ENCODE data around the gene SPCS1. TPM values are rescaled to one million over a fixed set of nuclear protein-coding genes. Genes with fewer than 3 reads are reported as not detected.
A peak's percentile ranks its signal among the peaks of the same experiment; 100 is the strongest.
"Not testable (repeated sequence)": the region's sequence is repeated elsewhere in the genome, so short reads cannot be mapped to it uniquely, and the experiment has no call there.

Gene SPCS1
- total RNA-seq, 1 donor from 2014 or later, result 40.1 TPM

GRCh38 chr3:52695798-52696671 lies 9.9 kb upstream of the SPCS1 start:
- no peak for DNase-seq

- no peak for DNase-seq
Observed at GRCh38 chr3:52696830-52697631, 8.9 kb upstream of the SPCS1 start.

- DNase-seq, result no peak
Observed at GRCh38 chr3:52697632-52697965, 8.3 kb upstream of the SPCS1 start.

- DNase-seq, result no peak
Observed at GRCh38 chr3:52703341-52703740, 2.6 kb upstream of the SPCS1 start.

- DNase-seq, result peak; percentile 36
Observed at GRCh38 chr3:52704611-52705437, 1.1 kb upstream of the SPCS1 start.

- DNase-seq, result no peak
Observed at GRCh38 chr3:52705438-52705687, 543 bp upstream of the SPCS1 start.

- no peak for DNase-seq
Observed at GRCh38 chr3:52707585-52707984, 1.7 kb downstream of the SPCS1 start.

GRCh38 chr3:52710512-52710911 lies 4.6 kb downstream of the SPCS1 start:
- no peak for DNase-seq

- DNase-seq, result no peak
Observed at GRCh38 chr3:52712291-52713212, 6.6 kb downstream of the SPCS1 start.

GRCh38 chr3:52714335-52715302 lies 8.7 kb downstream of the SPCS1 start:
- no peak for DNase-seq

GRCh38 chr3:52715714-52716305 lies 9.9 kb downstream of the SPCS1 start:
- DNase-seq, result no peak

- no peak for DNase-seq
Observed at GRCh38 chr3:52719618-52720017, 13.7 kb downstream of the SPCS1 start.

GRCh38 chr3:52721002-52721729 lies 15.3 kb downstream of the SPCS1 start:
- no peak for DNase-seq

- no peak for DNase-seq
Observed at GRCh38 chr3:52721730-52722008, 15.8 kb downstream of the SPCS1 start.

GRCh38 chr3:52722491-52722890 lies 16.6 kb downstream of the SPCS1 start:
- no peak for DNase-seq

GRCh38 chr3:52723935-52724334 lies 18.0 kb downstream of the SPCS1 start:
- no peak for DNase-seq

GRCh38 chr3:52724511-52724910 lies 18.6 kb downstream of the SPCS1 start:
- no peak for DNase-seq

GRCh38 chr3:52728753-52729152 lies 22.8 kb downstream of the SPCS1 start:
- DNase-seq, result not testable (repeated sequence)

- DNase-seq, result no peak
Observed at GRCh38 chr3:52730681-52731080, 24.8 kb downstream of the SPCS1 start.

- DNase-seq, result no peak
Observed at GRCh38 chr3:52731590-52731989, 25.7 kb downstream of the SPCS1 start.
